DMS79 treated with DMSO at 0.1 percent for 48 hours (cell line): Measurements from ENCODE around the gene TMEM51.

Experiments used
- DNase-seq: peaks from one replicate; lab custom pipeline; 2025; lab: John Stamatoyannopoulos, UW

Gene TMEM51

GRCh38 chr1:15218287-15219279, 65.0 kb downstream of the TMEM51 start:
- DNase-seq, result no peak

DNA sequence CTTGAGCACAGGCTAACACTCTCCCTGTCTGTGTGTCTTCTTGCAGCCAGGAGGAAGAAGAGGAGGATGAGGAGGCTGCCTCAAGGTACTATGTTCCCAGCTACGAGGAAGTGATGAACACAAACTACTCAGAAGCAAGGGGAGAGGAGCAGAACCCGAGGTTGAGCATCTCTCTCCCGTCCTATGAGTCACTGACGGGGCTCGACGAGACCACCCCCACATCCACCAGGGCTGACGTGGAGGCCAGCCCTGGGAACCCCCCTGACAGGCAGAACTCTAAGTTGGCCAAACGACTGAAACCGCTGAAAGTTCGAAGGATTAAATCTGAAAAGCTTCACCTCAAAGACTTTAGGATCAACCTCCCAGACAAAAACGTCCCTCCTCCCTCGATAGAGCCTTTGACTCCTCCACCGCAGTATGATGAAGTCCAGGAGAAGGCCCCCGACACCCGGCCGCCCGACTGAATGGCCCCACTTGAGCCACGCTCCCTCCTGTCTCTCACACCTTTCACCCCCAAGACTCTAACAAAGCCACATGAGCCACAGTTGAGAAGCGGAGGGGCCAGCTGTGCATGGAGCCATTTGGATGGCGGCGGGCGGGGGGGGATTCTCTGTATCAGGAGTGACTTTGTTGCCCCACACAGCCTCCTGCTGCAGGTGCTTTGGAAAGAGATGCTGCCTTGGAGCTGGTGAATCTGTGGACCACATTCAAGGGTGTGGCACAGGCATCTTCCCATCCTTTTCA, 65.9 kb downstream of the TMEM51 start:
- DNase-seq, result no peak

- DNase-seq, result no peak
Observed at GRCh38 chr1:15220024-15220392, 66.5 kb downstream of the TMEM51 start.

GRCh38 chr1:15220825-15221431, 67.4 kb downstream of the TMEM51 start:
- no peak for DNase-seq

- no peak for DNase-seq
Observed at GRCh38 chr1:15222653-15223303, 69.2 kb downstream of the TMEM51 start.

- DNase-seq, result no peak
Observed at GRCh38 chr1:15224259-15224869, 70.8 kb downstream of the TMEM51 start.

DNA sequence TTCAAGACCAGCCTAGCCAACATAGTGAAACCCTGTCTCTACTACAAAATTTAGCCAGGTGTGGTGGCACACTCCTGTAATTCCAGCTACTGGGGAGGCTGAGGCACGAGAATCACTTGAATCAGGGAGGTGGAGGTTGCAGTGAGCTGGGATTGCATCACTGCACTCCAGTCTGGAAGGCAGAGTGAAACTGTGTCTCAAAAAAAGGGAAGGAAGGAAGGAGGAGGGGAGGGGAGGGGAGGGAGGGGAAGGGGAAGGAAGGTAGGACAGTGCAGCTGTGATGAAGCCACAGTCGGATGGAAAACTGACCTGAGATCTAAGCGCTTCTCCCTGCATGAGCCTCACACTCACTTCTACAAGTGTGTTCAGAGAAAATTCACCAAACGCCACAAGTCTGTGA, 71.4 kb downstream of the TMEM51 start:
- no peak for DNase-seq

DNA sequence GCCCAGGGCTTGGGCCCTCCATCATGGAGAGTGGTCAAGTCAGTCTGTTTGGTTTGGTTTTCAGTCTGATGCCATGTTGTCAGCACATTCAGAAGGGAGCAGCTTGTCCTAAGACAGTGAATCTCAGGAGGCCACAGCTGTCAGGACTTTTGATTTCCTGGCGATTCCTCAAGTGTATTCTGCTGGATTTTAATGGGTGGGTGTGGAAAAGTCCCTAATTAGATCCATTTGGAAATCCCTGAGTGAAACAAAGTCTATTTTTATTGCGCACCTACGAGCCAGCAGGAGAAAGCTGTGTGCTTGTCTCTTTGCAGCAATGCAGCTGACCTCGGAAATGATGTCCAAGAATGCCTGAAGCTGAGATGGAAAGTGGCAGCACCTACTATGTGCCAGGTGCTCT, 71.9 kb downstream of the TMEM51 start:
- no peak for DNase-seq

GRCh38 chr1:15226388-15227255, 73.1 kb downstream of the TMEM51 start:
- DNase-seq, result no peak

- no peak for DNase-seq
Observed at GRCh38 chr1:15229707-15230131, 76.2 kb downstream of the TMEM51 start.

DNA sequence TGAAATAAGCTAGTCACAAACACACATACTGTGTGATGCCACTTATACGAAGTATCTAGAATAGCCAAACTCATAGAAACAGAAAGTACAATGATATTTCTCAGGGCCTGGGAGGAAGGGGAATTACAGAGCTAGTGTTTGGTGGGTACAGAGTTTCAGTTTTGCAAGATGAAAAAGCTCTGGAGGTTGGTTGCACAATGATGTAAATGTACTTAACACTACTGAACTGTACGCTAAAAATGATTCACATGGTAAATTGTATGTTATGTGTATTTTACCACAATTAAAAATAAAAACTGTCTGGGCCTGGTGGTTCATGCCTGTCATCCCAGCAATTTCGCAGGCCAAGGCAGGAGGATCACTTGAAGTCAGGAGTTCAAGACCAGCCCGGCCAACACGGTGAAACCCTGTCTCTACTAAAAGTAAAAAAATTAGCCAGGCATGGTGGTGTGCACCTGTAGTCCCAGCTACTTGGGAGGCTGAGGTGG, 78.2 kb downstream of the TMEM51 start:
- DNase-seq, result no peak

DNA sequence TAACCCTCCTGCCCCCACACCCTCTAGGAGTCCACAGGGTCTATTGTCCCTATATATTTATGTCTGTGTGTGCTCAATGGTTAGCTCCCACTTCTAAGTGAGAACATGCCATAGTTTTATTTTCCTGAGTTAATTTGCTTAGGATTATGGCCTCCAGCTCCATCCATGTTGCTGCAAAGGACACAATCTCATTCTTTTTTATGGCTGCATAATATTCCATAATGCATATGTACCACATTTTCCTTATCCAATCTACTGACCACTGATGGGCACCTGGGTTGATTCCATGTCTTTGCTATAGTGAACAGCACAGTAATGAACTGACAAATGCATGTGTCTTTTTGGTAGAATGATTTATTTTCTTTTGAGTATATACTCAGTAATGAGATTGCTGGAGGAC, 80.1 kb downstream of the TMEM51 start:
- DNase-seq, result no peak

DNA sequence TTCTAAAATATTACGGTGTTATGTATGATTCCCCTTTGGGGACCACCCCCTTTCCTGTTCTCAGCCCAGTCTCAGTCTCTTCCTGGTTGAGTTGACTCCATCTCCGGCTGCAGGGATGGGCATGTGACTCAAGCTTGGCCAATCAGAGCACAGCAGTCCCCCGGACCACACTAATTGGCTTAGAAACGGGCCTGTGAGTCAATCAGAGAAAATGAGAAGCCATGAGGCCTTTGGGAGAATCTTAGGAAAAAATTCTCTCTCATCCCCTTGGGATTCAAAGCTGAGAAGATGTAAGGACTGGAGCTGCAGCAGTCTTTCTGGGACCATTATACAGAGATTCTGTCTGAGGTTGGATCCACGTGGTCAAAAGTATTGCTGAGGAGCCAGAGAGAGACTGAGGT, 82.8 kb downstream of the TMEM51 start:
- DNase-seq, result no peak

DNA sequence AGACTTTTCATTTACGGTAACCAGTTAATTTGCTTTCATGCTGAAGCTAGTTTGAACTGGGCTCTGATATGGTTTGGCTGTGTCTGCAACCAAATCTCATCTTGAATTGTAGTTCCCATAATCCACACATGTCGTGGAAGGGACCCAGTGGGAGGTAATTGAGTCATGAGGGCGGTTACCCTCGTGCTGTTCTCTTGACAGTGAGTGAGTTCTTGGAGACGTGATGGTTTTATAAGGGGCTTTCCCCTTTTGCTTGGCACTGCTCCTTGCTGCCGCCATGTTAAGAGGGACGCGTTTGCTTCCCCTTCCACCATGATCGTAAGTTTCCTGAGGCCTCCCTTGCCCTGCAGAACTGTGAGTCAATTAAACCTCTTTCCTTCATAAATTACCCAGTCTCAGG, 83.2 kb downstream of the TMEM51 start:
- DNase-seq, result no peak

- DNase-seq, result no peak
Observed at GRCh38 chr1:15238789-15239188, 85.2 kb downstream of the TMEM51 start.

DNA sequence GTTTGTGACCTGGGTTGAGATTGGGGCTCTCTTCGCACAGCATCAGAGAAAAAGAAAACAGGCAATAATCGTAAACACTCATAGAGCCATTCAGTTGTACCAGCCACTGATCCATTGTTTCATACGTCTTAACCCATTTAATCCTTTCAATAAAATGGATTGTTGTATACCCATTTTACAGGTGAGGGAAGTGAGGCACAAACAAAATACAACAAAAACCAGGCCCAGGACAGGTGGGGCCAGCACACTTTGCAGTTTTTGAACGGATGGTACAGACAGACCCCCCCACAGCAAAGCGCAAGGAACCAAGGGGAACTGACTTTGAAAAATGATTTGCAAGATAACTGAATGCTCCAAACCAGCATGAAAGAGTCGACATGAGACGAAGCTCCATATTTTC, 89.2 kb downstream of the TMEM51 start:
- no peak for DNase-seq

DNA sequence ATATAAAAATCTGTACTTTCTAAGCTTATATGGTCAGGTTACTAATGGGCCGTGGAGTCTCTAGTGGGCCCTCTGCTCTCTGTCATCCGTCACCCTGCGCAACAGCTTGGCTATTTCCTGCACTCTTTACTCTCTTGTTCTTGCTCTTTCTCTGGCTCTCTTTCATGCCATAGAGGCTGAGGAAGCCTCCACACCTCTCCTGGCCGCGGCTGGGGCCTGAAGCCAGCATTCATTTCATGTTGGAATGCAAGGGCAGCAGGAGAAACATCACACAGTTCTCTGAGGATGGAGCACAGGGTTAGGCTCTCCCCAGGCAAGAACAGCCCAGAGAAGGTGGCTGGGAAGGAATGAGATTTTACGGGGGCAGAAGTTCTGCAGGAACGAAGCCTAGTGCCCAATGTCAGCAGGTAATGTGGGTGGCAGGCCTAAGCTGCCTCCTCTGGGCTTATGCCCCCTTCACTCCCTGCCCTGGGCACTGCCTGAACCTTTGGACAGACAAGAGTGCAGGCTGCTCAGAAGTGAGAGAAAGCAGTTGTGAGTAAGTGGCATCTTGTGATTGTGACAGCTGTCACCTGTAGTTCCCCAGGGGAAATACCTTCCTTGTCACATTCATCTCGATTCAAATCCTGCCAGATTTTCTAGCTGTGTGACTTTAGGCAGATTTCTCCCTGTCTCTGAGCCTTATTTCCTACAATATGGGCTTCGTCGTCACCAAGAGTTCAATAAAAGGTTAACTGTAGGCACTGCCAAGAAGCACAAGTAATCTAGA, 89.9 kb downstream of the TMEM51 start:
- DNase-seq, result peak; percentile 74

- no peak for DNase-seq
Observed at GRCh38 chr1:15244813-15245212, 91.3 kb downstream of the TMEM51 start.

DNA sequence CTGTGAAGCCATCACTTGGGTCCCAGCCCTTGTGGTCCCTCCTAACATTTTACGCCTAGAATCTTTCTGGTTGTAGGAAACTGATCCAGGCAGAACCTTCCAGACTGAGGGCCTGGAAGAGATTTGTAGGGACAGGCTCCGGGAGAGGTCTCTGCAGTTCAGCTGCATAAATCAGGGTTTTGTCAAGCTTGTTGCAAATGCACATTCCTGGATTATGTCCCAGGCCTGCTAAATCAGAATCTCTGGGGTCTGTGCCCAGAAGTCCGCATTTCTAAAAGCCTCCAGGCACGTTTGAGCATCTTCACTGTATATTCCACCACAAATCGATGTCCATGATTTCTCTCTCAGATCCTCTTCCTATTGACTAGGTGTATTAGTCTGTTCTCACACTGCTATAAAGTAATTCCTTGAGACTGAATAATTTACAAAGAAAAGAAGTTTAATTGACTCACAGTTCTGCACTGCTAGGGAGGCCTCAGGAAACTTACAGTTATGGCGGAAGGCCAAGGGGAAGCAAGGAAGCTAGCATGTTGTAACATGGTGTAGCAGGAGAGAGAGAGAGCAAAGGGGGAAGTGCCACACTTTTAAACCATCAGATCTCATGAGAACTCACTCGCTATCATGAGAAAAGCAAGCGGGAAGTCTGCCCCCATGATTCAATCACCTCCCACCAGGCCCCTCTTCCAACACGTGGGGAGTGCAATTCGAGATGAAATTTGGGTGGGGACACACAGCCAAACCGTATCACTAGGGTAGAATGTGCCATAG, 92.2 kb downstream of the TMEM51 start:
- DNase-seq, result no peak
